HG02678 (cell line): ENCODE data around the gene AGRP.

Source experiments
- ATAC-seq: cut with Tn5 transposase; IDR thresholded peaks from one replicate; pipeline ENCODE4 v1.9.1; 2021; ENCODE audit warnings: mild to moderate bottlenecking, moderate library complexity; ENCODE audit not compliant: unreplicated experiment

AGRP gene

DNA sequence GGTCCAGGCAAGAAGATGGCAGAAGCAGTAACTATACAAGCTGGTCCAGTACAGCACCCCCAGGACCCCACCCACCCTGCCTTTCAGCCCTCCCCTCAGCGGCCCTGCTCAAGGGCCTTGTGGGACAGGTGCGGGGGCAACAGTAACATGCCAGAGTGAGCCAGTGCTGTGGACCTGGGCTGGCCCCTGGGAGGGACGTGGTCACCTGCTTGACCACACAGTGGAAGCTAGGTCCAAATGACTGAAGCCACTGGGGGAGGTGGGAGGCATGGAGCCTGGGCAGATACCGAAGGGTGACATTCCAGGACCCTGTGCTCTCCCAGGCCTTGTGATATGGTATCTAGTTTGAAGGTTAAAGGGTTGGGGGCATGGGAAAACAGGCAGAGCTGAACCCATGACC, 19.7 kb downstream of the AGRP start:
- no peak for ATAC-seq

- ATAC-seq: no peak
Observed at GRCh38 chr16:67463059-67463458, 20.3 kb downstream of the AGRP start.

- no peak for ATAC-seq
Observed at GRCh38 chr16:67462279-67462655, 21.1 kb downstream of the AGRP start.

DNA sequence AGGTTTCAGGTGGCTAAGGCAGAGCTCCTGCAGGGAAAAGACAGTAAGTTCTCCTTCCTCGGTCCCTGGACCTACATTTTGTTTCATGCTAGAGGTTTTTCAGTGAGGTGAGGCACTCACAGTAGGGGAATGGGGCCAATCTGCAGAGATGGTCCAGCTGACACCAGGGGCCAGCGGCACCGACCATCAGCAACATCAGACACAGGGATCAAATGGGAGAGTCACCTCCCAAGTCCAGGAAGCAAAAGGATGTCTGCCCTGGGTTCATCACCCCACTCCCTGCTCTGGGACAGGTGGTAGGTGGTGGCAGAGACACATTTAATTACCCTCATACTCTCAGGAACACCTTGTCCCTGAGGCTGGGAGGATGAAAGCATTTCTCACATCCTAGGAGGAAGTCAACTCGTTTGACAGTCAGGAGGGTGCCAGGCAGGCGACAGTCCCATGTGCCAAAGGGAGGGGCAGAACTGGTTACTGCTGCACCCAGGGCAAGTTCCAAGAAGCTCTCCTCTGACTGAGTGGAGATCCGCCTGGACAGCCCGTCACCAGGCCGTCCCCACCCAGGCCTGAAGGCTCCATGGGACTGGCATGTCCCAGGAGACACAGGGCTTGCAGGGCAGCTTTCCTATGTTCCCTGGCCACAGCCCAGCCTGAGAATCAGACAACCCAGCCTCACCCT, 21.6 kb downstream of the AGRP start:
- no peak for ATAC-seq

DNA sequence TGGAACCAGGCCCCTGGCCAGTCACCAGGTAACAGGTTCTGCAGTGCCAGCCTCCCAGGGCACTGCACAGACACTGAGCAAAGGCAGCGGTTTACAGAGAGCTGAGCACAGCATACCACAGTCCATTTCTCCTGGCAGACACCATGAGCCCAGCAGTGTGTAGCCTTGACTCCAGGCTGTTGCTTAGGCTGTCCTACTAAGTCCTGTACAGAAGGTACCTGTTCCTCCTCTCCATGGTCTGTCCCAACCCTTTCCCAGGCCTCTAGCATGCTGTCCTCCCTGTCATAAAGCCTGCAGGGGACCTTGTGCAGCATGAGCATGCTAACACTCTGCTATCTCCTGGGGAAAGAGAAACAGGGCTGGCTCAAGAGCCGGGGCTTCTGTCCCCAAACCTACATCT, 22.4 kb downstream of the AGRP start:
- ATAC-seq: no peak

GRCh38 chr16:67460168-67460567, 23.2 kb downstream of the AGRP start:
- no peak for ATAC-seq

DNA sequence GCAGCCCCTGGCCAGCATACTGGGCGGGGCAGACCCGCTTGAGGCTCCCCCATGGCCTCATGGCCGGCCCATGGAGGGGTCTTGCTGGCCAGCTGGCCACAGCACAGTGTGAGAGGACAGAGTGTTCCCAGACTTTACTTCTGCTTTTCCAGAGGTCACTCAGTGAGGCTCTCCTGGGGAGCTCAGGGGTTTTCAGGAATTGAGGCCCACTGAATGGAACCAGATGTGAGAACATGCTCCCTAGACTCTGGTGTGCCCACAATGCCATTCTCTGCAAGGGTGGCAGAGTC, 23.5 kb downstream of the AGRP start:
- ATAC-seq: no peak

DNA sequence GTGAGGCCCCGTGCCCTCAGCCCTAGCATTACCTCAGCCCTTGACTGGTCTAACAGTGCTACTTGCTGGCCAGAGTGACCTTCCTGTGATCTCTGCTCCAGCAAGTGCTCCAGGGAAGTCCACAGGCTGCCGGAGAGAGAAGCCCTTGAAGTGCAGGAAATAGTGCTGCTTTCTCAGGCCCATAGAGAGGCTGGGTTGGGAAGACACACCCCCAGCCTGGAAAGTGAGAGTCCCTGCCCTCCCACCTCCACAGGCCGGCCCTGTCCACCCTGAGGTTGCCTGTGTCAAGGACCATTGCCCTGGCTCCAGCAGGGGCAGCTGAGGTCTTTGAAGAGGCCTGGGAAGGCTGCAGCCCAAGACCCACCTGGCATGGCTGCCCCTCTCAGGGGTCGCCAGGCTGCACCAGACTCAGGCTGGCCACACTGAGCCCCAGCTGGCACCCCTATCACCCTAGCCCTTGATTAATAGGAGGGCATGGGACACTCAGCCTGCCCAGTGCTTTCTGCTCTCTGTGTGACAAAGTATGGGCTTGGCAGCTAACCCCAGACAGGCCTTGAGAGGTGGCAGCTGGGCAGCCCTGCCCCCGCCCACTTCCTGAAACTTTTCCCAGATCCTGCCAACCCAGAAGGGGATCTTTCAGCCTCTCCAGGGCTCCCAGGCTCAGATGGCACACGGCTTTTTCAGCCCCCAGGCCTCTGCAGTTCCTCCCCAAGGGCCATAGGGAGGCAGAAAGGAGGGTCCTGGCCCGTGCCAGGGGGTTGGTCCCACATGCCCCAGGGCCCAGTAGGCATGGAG, 24.1 kb downstream of the AGRP start:
- no peak for ATAC-seq

GRCh38 chr16:67458121-67458641, 25.2 kb downstream of the AGRP start:
- no peak for ATAC-seq

DNA sequence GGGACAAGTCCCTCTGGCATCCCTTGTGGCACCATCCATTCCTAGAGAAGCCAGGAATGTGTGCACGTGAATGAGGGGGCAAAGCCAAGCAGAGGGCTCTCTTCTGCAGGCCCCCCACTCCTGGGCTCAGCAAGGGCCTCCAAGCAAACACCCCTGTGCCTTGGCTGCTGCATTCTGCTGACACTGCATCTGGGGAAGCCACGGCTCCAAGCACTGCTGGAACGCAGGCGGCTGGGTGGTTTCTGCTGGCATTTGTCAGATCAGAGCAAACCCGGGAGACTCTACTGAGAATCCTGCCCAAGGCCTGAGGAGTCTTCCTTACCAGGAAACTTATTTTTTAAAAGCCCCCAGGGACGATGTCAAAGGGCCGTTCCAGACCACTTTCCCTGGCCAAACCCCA, 25.7 kb downstream of the AGRP start:
- ATAC-seq: no peak

- no peak for ATAC-seq
Observed at GRCh38 chr16:67456391-67457081, 26.8 kb downstream of the AGRP start.

- ATAC-seq: no peak
Observed at GRCh38 chr16:67454852-67455251, 28.5 kb downstream of the AGRP start.

- no peak for ATAC-seq
Observed at GRCh38 chr16:67454104-67454503, 29.2 kb downstream of the AGRP start.

DNA sequence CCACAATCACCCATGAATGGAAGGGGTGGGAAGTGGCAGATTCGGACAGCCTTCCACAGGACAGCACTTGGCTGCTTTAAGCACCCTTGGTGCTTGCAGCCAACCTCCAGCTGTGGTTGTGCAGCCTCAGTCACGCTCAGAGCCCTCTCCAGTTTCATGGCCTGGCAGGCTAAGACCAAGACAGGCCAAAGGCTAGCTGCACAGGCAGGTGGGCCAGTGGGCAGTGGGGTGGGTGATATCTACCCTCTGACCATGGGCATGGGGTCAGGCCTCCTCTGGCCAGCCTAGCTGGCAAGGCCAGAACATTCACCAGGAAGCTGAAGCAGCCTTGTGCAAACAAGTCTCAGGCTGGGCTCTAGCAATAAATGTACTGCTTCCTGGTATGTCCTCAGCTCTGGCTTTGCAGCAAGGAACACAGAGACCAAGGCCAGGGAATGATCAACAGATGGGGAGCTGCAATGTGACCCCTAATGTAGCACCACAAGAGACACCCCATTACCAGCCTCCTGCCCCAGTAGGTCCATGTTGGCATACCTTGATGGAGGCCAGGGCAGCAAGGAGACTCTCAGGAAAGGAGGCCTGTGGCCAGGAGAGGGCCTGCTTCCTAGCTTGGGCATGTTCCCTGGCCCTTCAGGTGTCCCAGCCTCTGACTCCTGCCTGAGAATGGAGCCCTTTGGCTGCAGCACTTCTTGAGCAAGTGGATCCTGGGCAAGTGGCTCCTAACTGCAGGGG, 31.5 kb downstream of the AGRP start:
- ATAC-seq: no peak

GRCh38 chr16:67451061-67451703, 32.2 kb downstream of the AGRP start:
- ATAC-seq: no peak

DNA sequence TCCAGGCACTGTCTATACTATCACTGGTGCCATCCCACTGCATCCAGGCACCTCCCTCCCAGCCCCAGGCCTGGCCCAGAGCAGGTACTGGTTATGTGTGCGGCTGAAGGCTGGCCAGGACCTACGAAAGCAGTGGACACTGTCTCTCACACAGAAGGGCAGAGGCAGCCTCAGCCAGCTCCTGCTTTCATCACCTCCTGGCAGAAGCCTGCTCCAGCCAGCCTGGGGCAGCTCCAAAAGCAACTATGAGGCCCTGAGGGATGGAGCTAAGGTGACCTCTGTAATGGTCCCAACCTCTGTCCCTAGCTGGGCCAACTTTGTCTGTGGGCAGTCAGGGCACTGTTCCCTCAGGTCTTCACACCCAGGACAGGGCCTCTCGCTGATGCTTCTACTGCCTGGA, 33.6 kb downstream of the AGRP start:
- ATAC-seq: no peak

DNA sequence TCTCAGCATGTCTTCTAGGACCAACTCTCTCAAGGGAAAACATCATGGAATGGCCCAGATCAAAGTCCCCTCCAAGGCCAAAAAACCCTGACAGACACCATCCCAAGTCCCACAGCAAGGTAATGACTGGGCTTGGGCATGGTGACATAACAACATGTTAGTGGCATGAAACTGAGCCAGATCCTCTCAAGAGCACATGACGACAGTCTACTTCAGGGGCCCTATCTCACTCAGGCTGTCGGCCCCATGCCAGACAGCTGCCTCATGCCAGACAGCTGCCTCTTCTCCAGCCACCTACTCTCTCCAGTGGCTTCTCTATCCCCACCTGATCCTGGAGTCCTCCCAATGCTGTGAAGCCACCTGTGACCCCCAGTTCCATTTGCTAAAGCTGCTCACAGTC, 34.0 kb downstream of the AGRP start:
- no peak for ATAC-seq

DNA sequence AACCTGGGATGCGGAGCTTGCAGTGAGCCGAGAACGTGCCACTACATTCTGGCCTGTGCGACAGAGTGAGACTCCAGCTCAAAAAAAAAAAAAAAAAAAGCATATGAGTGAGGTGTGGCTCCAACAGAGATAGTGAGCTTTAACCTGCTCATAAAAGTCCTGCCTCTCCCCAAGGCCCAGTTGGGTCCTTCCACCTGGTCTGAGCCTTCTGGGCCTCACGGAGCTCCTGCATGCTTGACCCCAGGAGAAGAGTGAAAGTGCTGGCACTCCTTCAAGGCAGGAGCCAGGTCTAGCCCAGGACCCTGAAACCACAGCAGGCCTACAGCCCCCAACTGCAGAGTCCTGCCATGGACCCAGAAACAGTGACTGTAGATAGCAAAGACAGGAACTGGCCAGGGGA, 34.8 kb downstream of the AGRP start:
- no peak for ATAC-seq

- no peak for ATAC-seq
Observed at GRCh38 chr16:67447508-67448076, 35.8 kb downstream of the AGRP start.

DNA sequence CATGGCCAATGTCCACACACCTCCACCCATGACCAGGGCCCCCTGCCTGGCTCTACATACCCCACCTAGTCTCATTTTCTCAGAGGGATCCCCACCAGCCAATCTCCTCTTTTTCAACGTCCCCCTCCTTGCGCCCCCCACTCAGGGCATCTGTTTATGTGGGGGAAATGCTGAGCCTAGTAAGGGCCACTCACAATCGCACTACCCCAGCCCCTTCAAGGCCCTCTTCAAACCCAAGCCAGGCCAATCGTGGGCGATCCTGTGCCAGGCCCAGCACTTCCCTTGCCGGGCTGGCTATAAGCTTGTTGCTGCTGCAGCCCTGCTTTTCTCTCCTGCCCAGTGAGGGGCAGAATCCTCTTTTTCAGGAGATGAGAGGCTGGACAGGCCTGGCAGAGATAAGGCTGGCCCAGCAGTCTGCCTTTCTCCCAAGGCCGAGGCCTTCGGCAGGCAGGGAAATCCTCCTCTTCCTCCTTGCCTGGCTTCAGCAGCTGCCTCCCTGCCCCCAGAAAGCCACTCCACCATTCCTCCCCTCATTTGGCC, 36.3 kb downstream of the AGRP start:
- no peak for ATAC-seq
